AG04450 (cell line): ENCODE results near the gene DRC3. TPM values are rescaled to one million over a fixed set of nuclear protein-coding genes. Genes with fewer than 3 reads are reported as not detected.

ENCODE experiments used
- CTCF ChIA-PET: fragments of 300-600, 350-600 bp; formaldehyde crosslinking; extraction: SDS; loops from one replicate; lab custom pipeline; 2022; ENCODE audit warnings: antibody characterized with exemption, inconsistent platforms; lab: Charles Lee
- POLR2A ChIA-PET: fragments of 350-600 bp; formaldehyde crosslinking; extraction: SDS; loops from one replicate; lab custom pipeline; 2021; ENCODE audit warnings: antibody characterized with exemption, inconsistent platforms; lab: Yijun Ruan, JAX
- DNase-seq: peaks from one replicate; pipeline ENCODE4 v3.0.0-alpha.2; 2011; ENCODE audit warnings: low read depth, low spot score
- H3K27ac ChIP-seq: one replicate; pipeline ENCODE4 v1.5.1; 2012; ENCODE audit warnings: low read depth, low read length, control low read depth
- H3K27me3 ChIP-seq: one replicate; pipeline ENCODE4 v1.6.0; 2012; ENCODE audit warnings: low read length; ENCODE audit not compliant: control insufficient read depth, insufficient read depth
- H3K4me3 ChIP-seq: 2 replicates; pipeline ENCODE4 v1.5.1; 2011; ENCODE audit warnings: mild to moderate bottlenecking, low read depth, low read length, control low read depth
- H3K9me3 ChIP-seq: 2 replicates; pipeline ENCODE4 v1.5.1; 2012; ENCODE audit warnings: low read length; ENCODE audit not compliant: control insufficient read depth, insufficient read depth
- CTCF ChIP-seq: IDR thresholded peaks from 2 replicates; pipeline ENCODE4 v1.5.1; 2011; ENCODE audit warnings: low read depth, low read length, control low read depth, inconsistent platforms
- polyA plus RNA-seq: library from polyadenylated mRNA; depleted of rRNA; stranded (reverse); fragments of >200 nt; gene quantifications from 2 replicates; pipeline ENCODE4 v1.2.3, GENCODE V29; 2011

DRC3 gene
- polyA plus RNA-seq, 1 experiment = 0.52 TPM

GRCh38 chr17:17970699-17971430 lies 1.8 kb upstream of the DRC3 start:
- peak overlapping the region; percentile 77 for H3K4me3 ChIP-seq
- no peak for DNase-seq
- POLR2A ChIA-PET = interaction anchor here (0.6 kb wide), 1 partner anchor 43 kb away, joined by 3 read pairs; no protein-coding TSS in a partner anchor
- H3K9me3 ChIP-seq = no peaks in the 10 kb centered on the region
- H3K27me3 ChIP-seq = no peaks in the 10 kb centered on the region
- H3K27ac ChIP-seq = no peak overlapping the region
- CTCF ChIA-PET = no interaction called here
- TF ChIP-seq CTCF = no peak

- Histone ChIP-seq H3K27me3 (no peaks in the 10 kb centered on the region), H3K9me3 (no peaks in the 10 kb centered on the region)
Observed at GRCh38 chr17:17971431-17972125, 1.1 kb upstream of the DRC3 start.

GRCh38 chr17:17972952-17973254 lies 241 bp downstream of the DRC3 start:
- H3K4me3 ChIP-seq = peak overlapping the region; percentile 74
- H3K27me3 ChIP-seq = no peaks in the 10 kb centered on the region
- ChIA-PET CTCF (interaction anchor here (0.6 to 1.1 kb wide), 7 partner anchors 22 to 85 kb away, joined by 3 to 10 read pairs (median 4); no protein-coding TSS in a partner anchor), POLR2A (interaction anchor here (0.7 to 1.3 kb wide), 8 partner anchors 13 to 137 kb away, joined by 3 to 8 read pairs (median 4); partner anchors contain the start of gene SREBF1)
- H3K27ac ChIP-seq = no peak overlapping the region
- H3K9me3 ChIP-seq = no peaks in the 10 kb centered on the region
- no peak for TF ChIP-seq CTCF
- no peak for DNase-seq

More at GRCh38 chr17:17971431-17972125, 1.1 kb upstream of the DRC3 start:
- ChIA-PET CTCF (interaction anchor here (1.1 kb wide), 3 partner anchors 27 to 83 kb away, joined by 3 to 10 read pairs (median 4); no protein-coding TSS in a partner anchor), POLR2A (interaction anchor here (1.0 to 1.2 kb wide), 5 partner anchors 12 to 136 kb away, joined by 3 to 8 read pairs (median 5); partner anchors contain the start of gene SREBF1)
- TF ChIP-seq CTCF = no peak
- no peak overlapping the region for H3K27ac ChIP-seq
- no peak for DNase-seq
- H3K4me3 ChIP-seq = peak overlapping the region; percentile 77

- CTCF ChIA-PET = no interaction called here
- Histone ChIP-seq H3K4me3 (no peak overlapping the region), H3K27me3 (no peaks in the 10 kb centered on the region), H3K27ac (no peak overlapping the region), H3K9me3 (no peaks in the 10 kb centered on the region)
- no peak for DNase-seq
- no peak for TF ChIP-seq CTCF
- POLR2A ChIA-PET = no interaction called here
Observed at GRCh38 chr17:17975436-17975835, 2.8 kb downstream of the DRC3 start.
